ENCODE measurements around the gene ATF6B. TPM values are rescaled to one million over a fixed set of nuclear protein-coding genes. Genes with fewer than 3 reads are reported as not detected.

The ATF6B gene
- total RNA-seq, 1 experiment from 2014 or later, result 70.2 TPM

DNA sequence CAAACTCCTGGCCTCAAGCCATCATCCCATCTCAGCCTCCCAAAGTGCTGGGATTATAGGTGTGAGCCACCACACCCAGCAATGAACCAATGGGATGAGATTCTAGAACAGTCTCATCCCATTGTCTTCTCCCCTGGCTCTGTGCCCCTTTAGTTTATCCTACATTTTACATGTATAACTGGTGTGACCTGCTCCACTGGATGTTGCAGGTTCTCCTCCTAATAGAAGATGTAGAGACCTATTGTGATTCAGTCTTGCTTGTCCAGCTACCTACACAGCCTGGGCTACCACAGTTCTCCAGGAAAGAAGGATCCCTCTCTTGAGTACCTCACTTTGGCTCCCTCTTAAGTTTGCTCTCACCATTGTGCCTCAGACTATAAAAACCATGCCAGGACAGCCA lies 4.1 kb upstream of the ATF6B start:
- no peaks in the 10 kb centered on the region for H3K36me3 ChIP-seq (ENCODE audit: insufficient read depth, low read length, poor library complexity, severe bottlenecking)
- BruUV-seq (replicated peaks), result no TSS peak
- intact Hi-C loops (cut with micrococcal nuclease; ENCODE audit: unreplicated experiment), result no loop called here
- H3K4me3 ChIP-seq (ENCODE audit: low read depth, low read length, poor library complexity, severe bottlenecking), result no peak overlapping the region
- no peak for TF ChIP-seq EZH2 (IDR thresholded peaks at IDR 0.05; ENCODE audit: borderline replicate concordance, low read depth, low read length, poor library complexity, severe bottlenecking)
- TF ChIP-seq, protein P1, sequence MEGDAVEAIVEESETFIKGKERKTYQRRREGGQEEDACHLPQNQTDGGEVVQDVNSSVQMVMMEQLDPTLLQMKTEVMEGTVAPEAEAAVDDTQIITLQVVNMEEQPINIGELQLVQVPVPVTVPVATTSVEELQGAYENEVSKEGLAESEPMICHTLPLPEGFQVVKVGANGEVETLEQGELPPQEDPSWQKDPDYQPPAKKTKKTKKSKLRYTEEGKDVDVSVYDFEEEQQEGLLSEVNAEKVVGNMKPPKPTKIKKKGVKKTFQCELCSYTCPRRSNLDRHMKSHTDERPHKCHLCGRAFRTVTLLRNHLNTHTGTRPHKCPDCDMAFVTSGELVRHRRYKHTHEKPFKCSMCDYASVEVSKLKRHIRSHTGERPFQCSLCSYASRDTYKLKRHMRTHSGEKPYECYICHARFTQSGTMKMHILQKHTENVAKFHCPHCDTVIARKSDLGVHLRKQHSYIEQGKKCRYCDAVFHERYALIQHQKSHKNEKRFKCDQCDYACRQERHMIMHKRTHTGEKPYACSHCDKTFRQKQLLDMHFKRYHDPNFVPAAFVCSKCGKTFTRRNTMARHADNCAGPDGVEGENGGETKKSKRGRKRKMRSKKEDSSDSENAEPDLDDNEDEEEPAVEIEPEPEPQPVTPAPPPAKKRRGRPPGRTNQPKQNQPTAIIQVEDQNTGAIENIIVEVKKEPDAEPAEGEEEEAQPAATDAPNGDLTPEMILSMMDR (conservative IDR thresholded peaks at IDR 0.05; ENCODE audit: low read depth, low read length), result no peak
- no peaks in the 10 kb centered on the region for H3K27me3 ChIP-seq (replicated peaks; ENCODE audit: insufficient read depth, low read depth, low read length, poor library complexity)
- H3K9me3 ChIP-seq (ENCODE audit: low read depth, low read length, poor library complexity, severe bottlenecking), result no peaks in the 10 kb centered on the region
- POLR2A ChIA-PET (ENCODE audit: low non-redundant PET), result no interaction called here
- H3K4me1 ChIP-seq (ENCODE audit: insufficient read depth, low read length, poor library complexity, severe bottlenecking), result peaks cover 13% of the 10 kb centered on the region
- no peak overlapping the region for H3K27ac ChIP-seq (ENCODE audit: low read depth, low read length, poor library complexity, severe bottlenecking)
- CTCF ChIA-PET, result no interaction called here
- no peak for DNase-seq (ENCODE audit: low spot score)

DNA sequence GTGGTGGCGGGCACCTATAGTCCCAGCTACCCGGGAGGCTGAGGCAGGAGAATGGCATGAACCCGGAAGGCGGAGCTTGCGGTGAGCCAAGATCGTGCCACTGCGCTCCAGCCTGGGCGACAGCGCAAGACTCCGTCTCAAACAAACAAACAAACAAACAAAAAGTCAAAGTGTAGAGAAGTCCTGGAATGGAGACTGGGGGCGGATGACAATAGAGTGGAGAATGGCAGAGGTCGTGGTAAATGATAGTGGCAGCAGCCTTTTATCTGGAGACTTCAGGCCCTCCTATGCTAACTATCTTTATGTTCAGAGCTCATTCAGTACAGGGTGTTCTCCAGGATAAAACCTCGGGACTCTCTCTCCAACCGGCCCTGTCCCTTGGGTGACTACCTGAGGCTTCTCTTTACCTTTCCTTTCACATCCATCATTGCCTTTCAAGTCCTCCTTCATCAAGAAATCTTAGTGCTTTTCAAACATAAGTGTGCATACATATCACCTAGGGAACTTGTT lies 3.4 kb upstream of the ATF6B start:
- intact Hi-C loops (cut with micrococcal nuclease; ENCODE audit: unreplicated experiment), result no loop called here
- BruUV-seq (replicated peaks), result no TSS peak

GRCh38 chr6:32129297-32130088 lies 1.4 kb upstream of the ATF6B start:
- Histone ChIP-seq H3K36me3 (ENCODE audit: insufficient read depth, low read length, poor library complexity, severe bottlenecking) (peaks cover 9% of the 10 kb centered on the region), H3K4me1 (ENCODE audit: insufficient read depth, low read length, poor library complexity, severe bottlenecking) (peaks cover 21% of the 10 kb centered on the region), H3K9me3 (ENCODE audit: low read depth, low read length, poor library complexity, severe bottlenecking) (no peaks in the 10 kb centered on the region), H3K27ac (ENCODE audit: low read depth, low read length, poor library complexity, severe bottlenecking) (peak overlapping the region; percentile 87), H3K27me3 (replicated peaks; ENCODE audit: insufficient read depth, low read depth, low read length, poor library complexity) (no peaks in the 10 kb centered on the region), H3K4me3 (ENCODE audit: low read depth, low read length, poor library complexity, severe bottlenecking) (peak overlapping the region; percentile 89)
- TSS peak; percentile 23 for BruUV-seq (replicated peaks)
- no peak for DNase-seq (ENCODE audit: low spot score)
- intact Hi-C loops (cut with micrococcal nuclease; ENCODE audit: unreplicated experiment), result loop anchor here (2.0 kb wide), 1 partner anchor 65 kb away; no protein-coding TSS in a partner anchor
- CTCF ChIA-PET, result interaction anchor here (0.5 kb wide), 1 partner anchor 171 kb away, joined by 3 read pairs; the partner anchor contains the start of genes NELFE and SKIC2
- TF ChIP-seq, protein P1 (conservative IDR thresholded peaks at IDR 0.05; ENCODE audit: low read depth, low read length), result no peak
- no peak for TF ChIP-seq EZH2 (IDR thresholded peaks at IDR 0.05; ENCODE audit: borderline replicate concordance, low read depth, low read length, poor library complexity, severe bottlenecking)
- POLR2A ChIA-PET (ENCODE audit: low non-redundant PET), result interaction anchor here (0.8 kb wide), 1 partner anchor 66 kb away, joined by 3 read pairs; no protein-coding TSS in a partner anchor

More for the DNA sequence above, 3.4 kb upstream of the ATF6B start:
- Histone ChIP-seq H3K4me3 (ENCODE audit: low read depth, low read length, poor library complexity, severe bottlenecking) (no peak overlapping the region), H3K9me3 (ENCODE audit: low read depth, low read length, poor library complexity, severe bottlenecking) (no peaks in the 10 kb centered on the region), H3K36me3 (ENCODE audit: insufficient read depth, low read length, poor library complexity, severe bottlenecking) (no peaks in the 10 kb centered on the region), H3K27ac (ENCODE audit: low read depth, low read length, poor library complexity, severe bottlenecking) (no peak overlapping the region), H3K27me3 (replicated peaks; ENCODE audit: insufficient read depth, low read depth, low read length, poor library complexity) (no peaks in the 10 kb centered on the region), H3K4me1 (ENCODE audit: insufficient read depth, low read length, poor library complexity, severe bottlenecking) (peaks cover 20% of the 10 kb centered on the region)
- TF ChIP-seq EZH2 (IDR thresholded peaks at IDR 0.05; ENCODE audit: borderline replicate concordance, low read depth, low read length, poor library complexity, severe bottlenecking), result no peak
- TF ChIP-seq, protein P1 (conservative IDR thresholded peaks at IDR 0.05; ENCODE audit: low read depth, low read length), result no peak
- ChIA-PET CTCF (no interaction called here), POLR2A (ENCODE audit: low non-redundant PET) (no interaction called here)
- no peak for DNase-seq (ENCODE audit: low spot score)
